Astrocyte of the cerebellum (primary cell): ENCODE data around the gene UBE2G2.
A peak's percentile ranks its signal among the peaks of the same experiment; 100 is the strongest.

Experiments used
- DNase-seq: peaks from one replicate; pipeline ENCODE4 v3.0.0-alpha.2; 2011; ENCODE audit warnings: low read depth
- H3K4me3 ChIP-seq: 2 replicates; pipeline ENCODE4 v1.5.1; 2011; ENCODE audit warnings: mild to moderate bottlenecking, low read depth, low read length, moderate library complexity
- CTCF ChIP-seq: IDR thresholded peaks from 2 replicates; pipeline ENCODE4 v1.5.1; 2012; ENCODE audit warnings: low read length, low read depth, moderate library complexity, mild to moderate bottlenecking; ENCODE audit errors: missing control alignments
- in situ Hi-C: cut with HindIII; loops from 2 replicates; pipeline ENCODE4 v1.10.0; 2017; ENCODE audit warnings: low sequenced_read_pairs

UBE2G2 gene

GRCh38 chr21:44791993-44792392 is 9.6 kb downstream of the UBE2G2 start:
- no peak overlapping the region for H3K4me3 ChIP-seq
- DNase-seq, result no peak
- in situ Hi-C loops, result no loop called here
- no peak for TF ChIP-seq CTCF

DNA sequence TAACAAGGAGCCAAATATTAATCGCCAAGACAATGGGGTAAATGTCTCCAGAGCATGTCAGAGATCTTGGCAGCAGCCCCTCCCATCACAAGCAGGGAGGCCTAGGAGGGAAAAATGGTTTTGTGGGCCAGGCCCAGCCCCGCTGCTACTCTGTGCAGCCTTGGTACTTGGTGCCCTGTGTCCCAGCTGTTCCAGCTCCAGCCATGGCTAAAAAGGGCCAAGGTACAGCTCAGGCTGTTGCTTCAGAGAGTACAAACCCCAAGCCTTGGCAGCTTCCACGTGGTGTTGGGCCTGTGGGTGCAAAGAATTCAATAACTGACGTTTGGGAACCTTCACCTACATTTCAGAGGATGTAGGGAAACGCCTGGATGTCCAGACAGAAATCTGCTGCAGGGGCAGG is 10.4 kb downstream of the UBE2G2 start:
- H3K4me3 ChIP-seq, result no peak overlapping the region
- in situ Hi-C loops, result no loop called here
- no peak for TF ChIP-seq CTCF
- no peak for DNase-seq

GRCh38 chr21:44790368-44790767 is 11.3 kb downstream of the UBE2G2 start:
- DNase-seq, result no peak
- in situ Hi-C loops, result no loop called here
- H3K4me3 ChIP-seq, result no peak overlapping the region
- TF ChIP-seq CTCF, result no peak

DNA sequence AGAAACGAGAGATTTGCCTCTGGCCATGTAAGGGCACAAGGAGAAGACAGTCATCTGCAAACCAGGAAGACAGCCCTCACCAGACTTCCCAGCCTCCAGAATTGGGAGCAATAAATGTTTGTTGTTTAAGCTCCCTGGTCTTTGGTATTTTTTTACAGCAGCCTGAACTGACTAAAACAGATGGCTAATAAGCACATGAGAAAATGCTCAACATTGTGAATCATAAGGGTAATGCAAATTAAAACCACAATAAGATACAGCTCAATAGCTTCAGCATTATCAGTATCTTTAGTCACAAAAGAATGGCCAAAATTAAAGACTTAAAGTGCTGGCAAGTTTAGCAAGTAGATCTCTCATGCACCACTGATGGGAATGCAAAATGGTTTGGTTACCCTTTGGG is 11.7 kb downstream of the UBE2G2 start:
- no peak for TF ChIP-seq CTCF
- in situ Hi-C loops, result no loop called here
- peak; percentile 23 for DNase-seq

GRCh38 chr21:44785620-44786335 is 15.8 kb downstream of the UBE2G2 start:
- in situ Hi-C loops, result no loop called here
- peak; percentile 51 for DNase-seq
- no peak overlapping the region for H3K4me3 ChIP-seq
- TF ChIP-seq CTCF, result no peak

More for the DNA sequence above, 11.7 kb downstream of the UBE2G2 start:
- H3K4me3 ChIP-seq, result no peak overlapping the region

GRCh38 chr21:44784810-44785209 is 16.8 kb downstream of the UBE2G2 start:
- in situ Hi-C loops, result no loop called here

More at GRCh38 chr21:44784810-44785209, 16.8 kb downstream of the UBE2G2 start:
- no peak for TF ChIP-seq CTCF
- H3K4me3 ChIP-seq, result no peak overlapping the region
- no peak for DNase-seq
